Endothelial cell (in vitro differentiated cells): ENCODE data around the gene RBX1. TPM values are rescaled to one million over a fixed set of nuclear protein-coding genes. Genes with fewer than 3 reads are reported as not detected.

Experiments
- DNase-seq: peaks from one replicate; pipeline ENCODE4 v3.0.0; 2021; ENCODE audit warnings: low spot score
- H3K27ac Mint-ChIP-seq: one replicate; pipeline ENCODE4 v1.8.0; 2021; ENCODE audit warnings: mixed read lengths, inconsistent platforms; ENCODE audit not compliant: unreplicated experiment
- H3K27me3 Mint-ChIP-seq: one replicate; pipeline ENCODE4 v1.8.0; 2021; ENCODE audit warnings: mild to moderate bottlenecking, moderate library complexity, mixed read lengths, inconsistent platforms; ENCODE audit not compliant: unreplicated experiment
- H3K36me3 Mint-ChIP-seq: one replicate; pipeline ENCODE4 v1.8.0; 2021; ENCODE audit warnings: mild to moderate bottlenecking, low read depth, mixed read lengths, inconsistent platforms; ENCODE audit not compliant: unreplicated experiment
- H3K4me1 Mint-ChIP-seq: one replicate; pipeline ENCODE4 v1.8.0; 2021; ENCODE audit warnings: mild to moderate bottlenecking, mixed read lengths, inconsistent platforms; ENCODE audit not compliant: unreplicated experiment
- H3K4me3 Mint-ChIP-seq: one replicate; pipeline ENCODE4 v1.8.0; 2021; ENCODE audit warnings: mild to moderate bottlenecking, mixed read lengths, inconsistent platforms; ENCODE audit not compliant: unreplicated experiment
- H3K9me3 Mint-ChIP-seq: one replicate; pipeline ENCODE4 v1.8.0; 2021; ENCODE audit warnings: mixed read lengths, inconsistent platforms; ENCODE audit not compliant: unreplicated experiment
- CTCF ChIP-seq: fragments of 200-600 bp; sonication (generic); IDR thresholded peaks from one replicate; pipeline ENCODE4 v1.5.0; 2021; ENCODE audit warnings: antibody characterized with exemption; ENCODE audit not compliant: unreplicated experiment
- total RNA-seq: library from RNA; stranded (reverse); fragmentation: NEBNext Ultra II Directional; extraction: Animal tissue kit (Norgen Biotek cat#: 25700); gene quantifications from one replicate; pipeline ENCODE4 v1.2.1, GENCODE V29; 2021; ENCODE audit not compliant: unreplicated experiment

RBX1 gene
- total RNA-seq, 1 donor from 2014 or later, result 74.3 TPM

GRCh38 chr22:40939202-40939601 lies 12.0 kb upstream of the RBX1 start:
- Mint-ChIP-seq H3K9me3 (no peaks in the 10 kb centered on the region), H3K27me3 (no peaks in the 10 kb centered on the region), H3K27ac (no peak overlapping the region), H3K4me1 (no peaks in the 10 kb centered on the region), H3K4me3 (no peak overlapping the region), H3K36me3 (no peaks in the 10 kb centered on the region)
- no peak for DNase-seq
- no peak for TF ChIP-seq CTCF

GRCh38 chr22:40951795-40952605 lies 822 bp downstream of the RBX1 start:
- Mint-ChIP-seq H3K4me3 (peak overlapping the region; percentile 98), H3K27me3 (peaks cover 5% of the 10 kb centered on the region), H3K36me3 (peaks cover 4% of the 10 kb centered on the region), H3K9me3 (no peaks in the 10 kb centered on the region), H3K27ac (peak overlapping the region; percentile 88), H3K4me1 (peaks cover 14% of the 10 kb centered on the region)
- no peak for TF ChIP-seq CTCF
- DNase-seq, result no peak

- Mint-ChIP-seq H3K9me3 (no peaks in the 10 kb centered on the region), H3K4me1 (peaks cover 14% of the 10 kb centered on the region), H3K27me3 (peaks cover 5% of the 10 kb centered on the region), H3K27ac (no peak overlapping the region), H3K36me3 (peaks cover 4% of the 10 kb centered on the region), H3K4me3 (peak overlapping the region; percentile 35)
- no peak for DNase-seq
- no peak for TF ChIP-seq CTCF
These were observed 2.3 kb downstream of the RBX1 start for GRCh38 chr22:40953471-40953870.

GRCh38 chr22:40954113-40954512 lies 2.9 kb downstream of the RBX1 start:
- H3K4me1 Mint-ChIP-seq, result peaks cover 14% of the 10 kb centered on the region
- peaks cover 4% of the 10 kb centered on the region for H3K36me3 Mint-ChIP-seq
- H3K9me3 Mint-ChIP-seq, result no peaks in the 10 kb centered on the region
- TF ChIP-seq CTCF, result no peak
- DNase-seq, result no peak
- no peak overlapping the region for H3K27ac Mint-ChIP-seq
- H3K27me3 Mint-ChIP-seq, result peaks cover 5% of the 10 kb centered on the region
- no peak overlapping the region for H3K4me3 Mint-ChIP-seq

GRCh38 chr22:40955571-40955970 lies 4.4 kb downstream of the RBX1 start:
- TF ChIP-seq CTCF, result no peak
- no peak overlapping the region for H3K4me3 Mint-ChIP-seq
- DNase-seq, result no peak
- peaks cover 12% of the 10 kb centered on the region for H3K4me1 Mint-ChIP-seq
- no peak overlapping the region for H3K27ac Mint-ChIP-seq
- H3K27me3 Mint-ChIP-seq, result peaks cover 5% of the 10 kb centered on the region
- H3K36me3 Mint-ChIP-seq, result peaks cover 6% of the 10 kb centered on the region
- no peaks in the 10 kb centered on the region for H3K9me3 Mint-ChIP-seq
